Smooth muscle cell (in vitro differentiated cells): ENCODE results near the gene ELMO1. TPM values are rescaled to one million over a fixed set of nuclear protein-coding genes. Genes with fewer than 3 reads are reported as not detected.

Source experiments
- DNase-seq: peaks from one replicate; lab custom pipeline; 2025; ENCODE audit not compliant: unreplicated experiment; lab: John Stamatoyannopoulos, UW
- H2AFZ ChIP-seq: fragments of 200-600 bp; sonication (generic); 2 replicates; pipeline ENCODE4 v1.6.0; 2016; ENCODE audit warnings: antibody characterized with exemption, low read depth, mild to moderate bottlenecking
- H3F3A ChIP-seq: fragments of 200-600 bp; sonication (generic); 2 replicates; pipeline ENCODE4 v1.6.0; 2017; ENCODE audit warnings: antibody characterized with exemption, low read depth
- H3K27ac ChIP-seq: fragments of 200-600 bp; sonication (generic); 2 replicates; pipeline ENCODE4 v1.5.1; 2016; ENCODE audit warnings: low read depth, mild to moderate bottlenecking
- H3K27me3 ChIP-seq: fragments of 200-600 bp; sonication (generic); 2 replicates; pipeline ENCODE4 v1.6.1; 2016; ENCODE audit warnings: low read depth, mild to moderate bottlenecking
- H3K36me3 ChIP-seq: fragments of 200-600 bp; sonication (generic); 2 replicates; pipeline ENCODE4 v1.5.1; 2016; ENCODE audit warnings: low read depth
- H3K4me1 ChIP-seq: fragments of 200-600 bp; sonication (generic); 2 replicates; pipeline ENCODE4 v1.5.1; 2016; ENCODE audit warnings: low read depth
- H3K4me2 ChIP-seq: fragments of 200-600 bp; sonication (generic); 2 replicates; pipeline ENCODE4 v1.6.0; 2016; ENCODE audit warnings: mild to moderate bottlenecking
- H3K4me3 ChIP-seq: fragments of 200-600 bp; sonication (generic); 2 replicates; pipeline ENCODE4 v1.5.1; 2016; ENCODE audit warnings: mild to moderate bottlenecking
- H3K79me2 ChIP-seq: fragments of 200-600 bp; sonication (generic); 2 replicates; pipeline ENCODE4 v1.6.0; 2016; ENCODE audit warnings: low read depth, mild to moderate bottlenecking
- H3K9ac ChIP-seq: fragments of 200-600 bp; sonication (generic); 2 replicates; pipeline ENCODE4 v1.6.0; 2016; ENCODE audit warnings: low read depth
- H3K9me3 ChIP-seq: fragments of 200-600 bp; sonication (generic); replicated peaks from 2 replicates; pipeline ENCODE4 v1.5.1; 2016; ENCODE audit warnings: low read depth
- H4K20me1 ChIP-seq: fragments of 200-600 bp; sonication (generic); 2 replicates; pipeline ENCODE4 v1.6.0; 2016; ENCODE audit warnings: low read depth
- CTCF ChIP-seq: fragments of 200-600 bp; sonication (generic); IDR thresholded peaks from 2 replicates; pipeline ENCODE4 v1.5.1; 2017; ENCODE audit warnings: borderline replicate concordance, mild to moderate bottlenecking, antibody characterized with exemption; ENCODE audit not compliant: insufficient read depth, poor library complexity, severe bottlenecking
- WGBS: methylation state at CpG from one replicate; pipeline ENCODE4 v1.1.7; 2016; ENCODE audit warnings: low lambda C conversion rate; 5-methylcytosine and 5-hydroxymethylcytosine counted together
- polyA plus RNA-seq: library from polyadenylated mRNA; unstranded; fragments of >200 nt; fragmentation: Nextera tagmentation; extraction: Ambion mirVana; gene quantifications from 2 replicates; pipeline ENCODE4 v1.2.1, GENCODE V29; 2016
- total RNA-seq: library from RNA; depleted of rRNA; stranded (reverse); fragments of >200 nt; gene quantifications from 2 replicates; pipeline ENCODE4 v1.2.3, GENCODE V29; 2014

The ELMO1 gene
- total and polyA plus RNA-seq, 2 experiments from 2014 or later = 8.2 to 36.0 TPM

- TF ChIP-seq CTCF = no peak
- Histone ChIP-seq H3K4me3 (no peak overlapping the region), H3K36me3 (no peaks in the 10 kb centered on the region), H3K4me1 (no peaks in the 10 kb centered on the region), H2AFZ (no peak overlapping the region), H3K27me3 (no peaks in the 10 kb centered on the region), H3K79me2 (no peaks in the 10 kb centered on the region), H3K4me2 (no peak overlapping the region), H3K27ac (no peak overlapping the region), H3K9ac (no peak overlapping the region), H4K20me1 (no peaks in the 10 kb centered on the region), H3K9me3 (no peaks in the 10 kb centered on the region), H3F3A (no peaks in the 10 kb centered on the region)
- WGBS = 87% methylated on average over 5 of the region's 5 CpGs
- DNase-seq = no peak
Observed at GRCh38 chr7:36944838-36945237, 503.8 kb downstream of the ELMO1 start.

GRCh38 chr7:36943591-36944435, 504.9 kb downstream of the ELMO1 start:
- no peak overlapping the region for H3K9ac ChIP-seq
- WGBS = 80% methylated on average over 8 of the region's 8 CpGs
- TF ChIP-seq CTCF = no peak

GRCh38 chr7:36942955-36943354, 505.7 kb downstream of the ELMO1 start:
- Histone ChIP-seq H3K27ac (no peak overlapping the region), H3K4me1 (no peaks in the 10 kb centered on the region), H3K9ac (no peak overlapping the region), H3K4me2 (no peak overlapping the region), H3F3A (no peaks in the 10 kb centered on the region), H3K36me3 (no peaks in the 10 kb centered on the region), H2AFZ (no peak overlapping the region), H3K4me3 (no peak overlapping the region), H3K27me3 (no peaks in the 10 kb centered on the region), H3K79me2 (no peaks in the 10 kb centered on the region), H4K20me1 (no peaks in the 10 kb centered on the region), H3K9me3 (peaks cover 4% of the 10 kb centered on the region)
- DNase-seq = no peak
- TF ChIP-seq CTCF = no peak
- 95% methylated on average over 9 of the region's 9 CpGs for WGBS

More at GRCh38 chr7:36943591-36944435, 504.9 kb downstream of the ELMO1 start:
- Histone ChIP-seq H3K9me3 (peaks cover under 1% of the 10 kb centered on the region), H3K79me2 (no peaks in the 10 kb centered on the region), H3K4me2 (no peak overlapping the region), H3K4me1 (no peaks in the 10 kb centered on the region), H3K27ac (no peak overlapping the region), H2AFZ (no peak overlapping the region), H3K36me3 (no peaks in the 10 kb centered on the region), H4K20me1 (no peaks in the 10 kb centered on the region), H3F3A (no peaks in the 10 kb centered on the region), H3K27me3 (no peaks in the 10 kb centered on the region), H3K4me3 (no peak overlapping the region)
- no peak for DNase-seq

- no peak overlapping the region for H3K4me2 ChIP-seq
- no peaks in the 10 kb centered on the region for H3K36me3 ChIP-seq
- DNase-seq = no peak
- no peaks in the 10 kb centered on the region for H3F3A ChIP-seq
- no peak overlapping the region for H3K27ac ChIP-seq
- no peak overlapping the region for H3K9ac ChIP-seq
- TF ChIP-seq CTCF = no peak
- H4K20me1 ChIP-seq = no peaks in the 10 kb centered on the region
- WGBS = 80% methylated on average over 4 of the region's 4 CpGs
- H3K9me3 ChIP-seq = peaks cover 4% of the 10 kb centered on the region
- no peaks in the 10 kb centered on the region for H3K79me2 ChIP-seq
- H3K4me1 ChIP-seq = no peaks in the 10 kb centered on the region
- no peaks in the 10 kb centered on the region for H3K27me3 ChIP-seq
- no peak overlapping the region for H3K4me3 ChIP-seq
- no peak overlapping the region for H2AFZ ChIP-seq
Observed at GRCh38 chr7:36942541-36942940, 506.1 kb downstream of the ELMO1 start.
